SK-N-SH treated with all-trans-retinoic acid at 6 μM for 48 hours (cell line): ENCODE results near the gene SH3D19.

ENCODE experiments used
- ARNTL ChIP-seq: fragments of 450-650 bp; formaldehyde crosslinking; IDR thresholded peaks from 2 replicates; pipeline ENCODE4 v1.5.0; 2020; ENCODE audit warnings: low read depth, mild to moderate bottlenecking, moderate library complexity, borderline replicate concordance
- ZFP30 ChIP-seq: fragments of 450-650 bp; formaldehyde crosslinking; IDR thresholded peaks from 2 replicates; pipeline ENCODE4 v1.5.0; 2022; ENCODE audit warnings: mild to moderate bottlenecking, moderate library complexity

DNA sequence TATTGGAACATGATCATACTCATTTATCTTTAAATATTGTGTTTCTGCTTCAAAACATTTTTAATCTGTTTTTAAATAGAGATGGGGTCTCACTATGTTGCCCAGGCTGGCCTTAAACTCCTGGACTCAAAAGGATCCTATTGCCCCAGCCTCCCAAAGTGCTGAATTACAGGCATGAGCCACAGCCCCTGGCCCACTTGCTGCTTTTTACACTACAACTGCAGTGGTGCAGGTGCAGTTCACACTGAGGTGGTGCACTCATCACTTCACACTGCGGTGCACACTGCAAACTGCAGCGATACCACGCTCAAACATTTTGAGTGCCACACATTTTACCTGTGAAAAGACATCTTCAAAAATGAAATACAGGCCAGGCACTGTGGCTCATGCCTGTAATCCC is 215.2 kb downstream of the SH3D19 start:
- TF ChIP-seq ZFP30 (no peak), ARNTL (CRISPR knock-in tag) (no peak)
